HG03045 (cell line): ENCODE results near the gene PINLYP.
"Not testable (repeated sequence)": the region's sequence is repeated elsewhere in the genome, so short reads cannot be mapped to it uniquely, and the experiment has no call there.

Experiments
- ATAC-seq: cut with Tn5 transposase; IDR thresholded peaks from one replicate; pipeline ENCODE4 v1.9.1; 2021; ENCODE audit warnings: mild to moderate bottlenecking, moderate library complexity; ENCODE audit not compliant: unreplicated experiment

PINLYP gene

GRCh38 chr19:43547926-43548325 is 27.7 kb upstream of the PINLYP start:
- not testable (repeated sequence) for ATAC-seq

DNA sequence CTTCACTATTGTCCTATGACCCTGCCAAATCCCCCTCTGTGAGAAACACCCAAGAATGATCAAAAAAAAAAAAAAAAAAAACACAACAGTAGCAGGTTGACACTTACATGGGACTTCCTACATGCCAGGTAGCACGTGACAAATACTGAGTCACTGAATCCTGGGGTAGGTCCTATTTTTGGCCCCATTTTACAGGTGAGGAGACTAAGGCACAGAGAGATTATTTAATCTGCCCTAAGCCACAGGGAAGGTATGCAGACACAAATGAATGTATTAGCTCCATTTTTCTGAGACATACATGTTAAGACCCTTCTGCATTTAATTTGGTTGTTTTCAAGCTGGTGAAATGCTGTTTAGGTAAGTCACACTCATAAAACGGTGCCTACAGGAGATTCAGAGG is 26.9 kb upstream of the PINLYP start:
- no peak for ATAC-seq

DNA sequence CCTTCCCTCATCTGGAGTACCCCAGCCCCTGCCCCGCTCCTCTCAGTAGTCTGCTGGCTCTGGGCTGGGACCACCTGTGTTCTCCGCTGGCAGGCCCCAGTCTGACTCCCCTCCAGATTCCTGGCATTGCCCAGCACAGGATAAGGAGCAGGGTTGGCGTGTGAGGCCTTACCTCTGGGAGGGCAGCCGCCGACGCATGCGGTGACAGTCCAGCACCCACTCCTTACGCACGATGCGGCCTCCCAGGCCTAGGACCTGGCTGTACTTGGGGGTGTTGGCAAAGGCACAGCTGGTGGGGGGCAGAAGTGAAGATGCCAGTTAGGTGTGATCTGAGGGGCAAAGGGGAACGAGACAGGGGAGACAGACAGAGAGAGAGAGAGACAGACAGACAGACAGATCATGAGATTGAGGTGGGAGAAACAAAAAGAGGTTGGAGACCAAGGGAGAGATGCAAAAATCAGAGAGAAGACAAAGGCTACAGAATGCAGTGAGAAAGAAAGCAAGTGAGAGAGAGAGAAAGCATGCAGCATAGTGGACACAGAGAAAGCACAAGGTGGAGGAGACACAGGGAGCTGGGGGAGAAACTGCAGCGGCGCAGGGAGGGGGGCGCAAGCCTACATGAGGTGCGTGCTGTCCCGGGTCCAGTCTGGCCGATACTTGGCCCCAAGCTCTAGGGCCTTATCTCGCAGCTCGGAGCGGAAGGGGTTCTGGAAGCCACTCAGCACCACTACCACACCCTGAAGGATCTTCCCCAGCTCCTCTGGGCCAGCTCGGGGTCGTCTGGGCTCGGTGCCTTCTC is 24.0 kb upstream of the PINLYP start:
- no peak for ATAC-seq

DNA sequence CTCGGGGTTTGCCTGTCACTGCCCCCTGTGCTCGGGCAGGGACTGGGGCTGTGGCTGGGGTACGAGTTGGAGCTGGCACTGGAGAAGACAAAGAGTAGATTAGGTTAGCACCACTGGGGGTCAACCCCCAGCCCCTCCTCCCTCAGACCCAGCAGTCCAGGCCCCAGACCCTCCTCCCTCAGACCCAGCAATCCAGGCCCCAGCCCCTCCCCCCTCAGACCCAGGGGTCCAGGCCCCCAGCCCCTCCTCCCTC is 23.5 kb upstream of the PINLYP start:
- ATAC-seq = no peak

GRCh38 chr19:43552616-43553015 is 23.0 kb upstream of the PINLYP start:
- no peak for ATAC-seq

GRCh38 chr19:43553656-43554055 is 21.9 kb upstream of the PINLYP start:
- ATAC-seq = no peak

DNA sequence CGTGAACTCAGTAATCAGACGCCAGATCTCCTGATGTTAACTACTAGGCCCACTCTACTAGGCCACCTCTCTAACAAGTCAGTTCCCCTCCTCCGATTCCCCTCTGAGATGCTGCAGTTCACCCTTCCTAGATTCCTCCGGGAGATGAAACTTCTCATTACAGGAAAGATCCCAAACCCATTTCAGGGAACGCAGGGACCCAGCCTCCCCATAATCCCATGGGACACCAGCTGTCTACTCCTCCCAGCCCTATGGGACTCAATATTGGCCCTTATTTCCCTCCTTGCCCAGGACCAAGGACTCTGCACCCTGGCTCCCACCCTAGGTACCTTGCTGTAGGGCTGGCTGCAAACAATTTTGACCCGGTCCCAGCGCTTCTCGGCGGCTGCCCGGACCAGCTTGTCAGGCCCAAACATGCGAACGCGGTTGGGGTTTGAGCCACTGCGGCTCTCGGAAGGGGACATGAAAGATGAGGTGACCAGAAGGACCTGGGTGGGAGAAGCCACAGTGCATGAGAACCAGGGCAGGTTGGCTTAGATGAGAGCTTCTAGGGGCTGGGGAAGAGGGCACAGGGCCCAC is 21.2 kb upstream of the PINLYP start:
- no peak for ATAC-seq

DNA sequence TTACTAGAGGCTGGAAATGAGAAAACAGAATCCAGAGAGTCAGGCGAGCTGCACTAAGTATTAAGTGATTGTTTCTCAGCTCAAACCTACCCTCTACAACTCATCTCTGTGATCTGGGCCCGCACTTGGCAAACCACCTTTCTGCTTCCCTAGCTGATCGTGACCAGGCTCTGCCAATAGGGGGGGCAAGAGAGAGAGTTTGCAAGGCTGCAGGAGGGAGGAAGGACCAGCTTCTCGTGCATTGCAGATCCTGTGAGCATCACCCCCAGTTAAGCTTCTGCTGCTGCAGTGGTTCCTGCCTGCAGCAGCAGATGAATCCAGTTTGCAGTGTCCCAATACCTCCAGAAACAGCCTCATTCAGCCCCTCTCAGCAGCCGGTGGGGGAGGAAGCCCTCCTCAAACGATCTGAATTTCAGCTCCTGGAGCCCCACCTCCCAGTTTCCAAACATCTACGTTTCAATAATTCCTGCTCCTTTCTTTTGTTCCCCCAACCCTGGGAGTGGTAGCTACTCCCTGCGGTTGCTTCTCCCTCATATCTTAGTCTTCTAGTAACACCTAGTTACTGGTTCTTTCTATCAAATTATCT is 20.3 kb upstream of the PINLYP start:
- no peak for ATAC-seq

GRCh38 chr19:43560687-43561086 is 14.9 kb upstream of the PINLYP start:
- no peak for ATAC-seq

GRCh38 chr19:43561139-43561970 is 14.2 kb upstream of the PINLYP start:
- ATAC-seq = no peak

DNA sequence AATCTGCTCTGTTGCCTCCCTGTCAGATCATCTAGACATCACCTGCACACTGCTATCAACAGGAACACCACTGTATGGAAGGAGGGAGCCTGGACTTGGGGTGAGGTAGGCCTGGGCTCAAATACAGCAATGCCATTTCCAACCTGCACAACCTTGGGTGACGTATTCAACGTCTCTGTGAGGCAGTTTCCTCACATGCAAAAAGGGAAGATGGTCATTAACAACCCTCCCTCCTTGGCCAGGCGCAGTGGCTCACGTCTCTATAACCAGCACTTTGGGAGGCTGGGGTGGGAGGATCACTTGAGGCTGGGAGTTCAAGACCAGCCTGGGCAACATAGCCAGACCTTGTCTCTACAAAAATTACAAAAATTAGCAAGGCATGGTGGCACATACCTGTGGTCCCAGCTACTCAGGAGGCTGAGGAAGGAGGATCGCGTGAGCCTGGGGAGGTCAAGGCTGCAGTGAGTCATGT is 13.3 kb upstream of the PINLYP start:
- no peak for ATAC-seq

DNA sequence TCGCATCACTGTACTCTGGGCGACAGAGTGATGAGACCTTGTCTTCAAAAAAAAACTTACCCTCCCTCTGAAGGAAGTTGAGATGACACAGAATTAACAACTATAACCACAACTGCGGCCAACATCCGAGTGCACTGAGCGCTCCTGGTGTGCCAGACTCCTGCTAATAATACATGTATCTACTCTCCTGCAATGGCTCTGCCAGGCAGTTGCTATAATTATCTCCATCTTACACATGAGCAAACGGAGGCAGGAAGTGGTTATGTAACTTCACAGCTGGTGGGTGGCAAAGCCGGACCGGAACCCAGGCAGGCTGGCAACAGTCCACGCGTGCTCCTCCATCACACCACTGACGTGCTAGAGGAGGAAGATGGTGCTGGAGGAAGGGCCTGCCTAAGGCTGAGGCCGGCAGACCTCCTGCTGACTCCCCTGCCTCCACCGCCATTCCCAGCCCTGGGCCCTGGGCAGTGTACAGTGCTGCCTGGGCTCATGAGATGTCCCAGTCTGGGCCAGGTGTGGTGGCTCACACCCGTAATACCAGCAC is 12.8 kb upstream of the PINLYP start:
- ATAC-seq = no peak

DNA sequence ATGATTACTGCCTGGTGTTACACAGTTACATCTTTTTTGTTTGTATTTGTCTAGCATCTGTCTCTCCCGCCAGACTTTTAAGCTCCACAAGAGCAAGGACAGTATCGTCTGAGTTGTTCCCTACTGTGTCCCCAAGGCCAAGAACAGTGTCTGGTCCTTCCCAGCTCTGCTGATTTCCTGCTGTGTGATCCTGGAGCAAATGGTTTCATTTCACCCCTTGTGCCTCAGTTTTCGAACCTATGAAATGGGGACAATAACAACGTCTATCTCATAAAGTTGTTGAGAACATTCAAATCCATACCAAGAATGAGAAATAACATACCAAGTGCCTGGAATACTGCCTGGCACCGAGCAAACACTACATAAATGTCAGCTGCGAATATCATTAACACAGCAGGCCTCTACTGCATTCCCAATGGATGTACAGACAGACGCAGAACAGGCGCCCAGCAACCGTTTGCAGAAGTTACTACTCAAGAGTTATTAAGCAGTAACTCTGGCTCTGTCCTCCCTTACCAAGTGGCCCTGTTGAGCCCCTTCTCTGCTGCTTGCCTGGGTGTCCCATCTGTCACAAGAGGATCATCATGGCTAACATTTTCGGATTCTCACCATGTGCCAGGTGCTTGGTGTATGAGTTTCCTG is 11.7 kb upstream of the PINLYP start:
- ATAC-seq = no peak

DNA sequence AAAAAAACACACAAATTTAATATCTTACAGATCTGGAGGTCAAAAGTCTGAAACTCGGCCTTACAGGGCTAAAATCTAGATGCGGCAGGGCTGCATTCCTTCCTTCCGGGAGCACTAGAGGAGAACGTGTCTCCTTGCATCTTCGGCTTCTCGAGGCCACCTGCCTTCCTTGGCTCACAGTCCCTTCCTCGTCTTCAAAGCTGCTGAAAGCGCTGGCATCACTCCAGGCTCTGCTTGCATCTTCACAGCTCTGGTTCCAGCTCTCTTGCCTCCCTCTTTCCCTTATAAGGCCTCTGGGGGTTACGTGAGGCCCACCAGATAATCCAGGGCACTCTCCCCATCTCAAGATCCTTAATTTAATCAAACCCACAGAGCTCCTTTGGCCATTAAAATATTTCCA is 10.8 kb upstream of the PINLYP start:
- no peak for ATAC-seq

GRCh38 chr19:43569657-43570056 is 5.9 kb upstream of the PINLYP start:
- no peak for ATAC-seq

DNA sequence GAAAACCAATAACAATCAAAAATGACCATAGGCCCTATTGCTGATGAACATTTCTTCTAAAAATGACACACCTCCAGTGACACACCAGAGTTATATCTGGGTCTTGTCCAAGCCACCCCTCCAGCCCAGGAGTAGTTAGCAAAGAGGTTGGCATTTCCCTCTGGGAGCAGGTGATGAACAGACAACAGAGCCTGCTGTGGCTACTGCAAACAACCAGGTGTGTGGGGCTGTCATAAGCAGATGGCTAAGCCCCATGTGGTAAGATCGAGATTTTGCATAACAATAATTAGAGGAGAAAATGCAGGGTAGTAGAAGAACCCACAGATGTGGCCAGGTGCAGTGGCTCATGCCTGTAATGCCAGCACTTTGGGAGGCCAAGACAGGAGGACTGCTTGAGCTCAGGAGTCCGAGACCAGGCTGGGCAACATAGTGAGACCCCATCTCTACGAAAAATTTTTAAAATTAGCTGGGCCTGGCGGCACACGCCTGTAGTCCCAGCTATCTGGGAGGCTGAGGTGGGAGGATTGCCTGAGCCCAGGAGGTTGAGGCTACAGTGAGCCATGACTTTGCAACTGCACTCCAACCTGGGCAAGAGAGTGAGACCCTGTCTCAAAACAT is 5.3 kb upstream of the PINLYP start:
- ATAC-seq = no peak

DNA sequence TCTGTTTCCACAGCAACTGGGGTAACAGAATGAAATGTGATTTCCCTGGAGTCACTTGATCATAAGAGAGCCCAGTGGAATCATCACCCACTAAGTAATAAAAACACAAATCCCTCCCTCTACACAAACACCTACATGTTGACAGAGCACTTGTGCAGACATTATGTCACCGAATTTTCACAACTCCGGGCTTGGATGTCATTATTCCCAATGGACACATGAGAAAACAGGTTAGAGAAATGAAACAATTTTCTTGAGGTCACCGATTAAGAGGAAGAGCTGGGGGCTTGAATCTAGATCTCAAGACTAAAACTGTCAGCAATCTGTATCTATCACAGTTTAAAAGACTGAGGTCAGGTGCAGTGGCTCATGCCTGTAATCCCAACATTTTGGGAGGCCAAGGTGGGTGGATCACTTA is 3.4 kb upstream of the PINLYP start:
- ATAC-seq = no peak

GRCh38 chr19:43574424-43575155 is 1.0 kb upstream of the PINLYP start:
- ATAC-seq = no peak

DNA sequence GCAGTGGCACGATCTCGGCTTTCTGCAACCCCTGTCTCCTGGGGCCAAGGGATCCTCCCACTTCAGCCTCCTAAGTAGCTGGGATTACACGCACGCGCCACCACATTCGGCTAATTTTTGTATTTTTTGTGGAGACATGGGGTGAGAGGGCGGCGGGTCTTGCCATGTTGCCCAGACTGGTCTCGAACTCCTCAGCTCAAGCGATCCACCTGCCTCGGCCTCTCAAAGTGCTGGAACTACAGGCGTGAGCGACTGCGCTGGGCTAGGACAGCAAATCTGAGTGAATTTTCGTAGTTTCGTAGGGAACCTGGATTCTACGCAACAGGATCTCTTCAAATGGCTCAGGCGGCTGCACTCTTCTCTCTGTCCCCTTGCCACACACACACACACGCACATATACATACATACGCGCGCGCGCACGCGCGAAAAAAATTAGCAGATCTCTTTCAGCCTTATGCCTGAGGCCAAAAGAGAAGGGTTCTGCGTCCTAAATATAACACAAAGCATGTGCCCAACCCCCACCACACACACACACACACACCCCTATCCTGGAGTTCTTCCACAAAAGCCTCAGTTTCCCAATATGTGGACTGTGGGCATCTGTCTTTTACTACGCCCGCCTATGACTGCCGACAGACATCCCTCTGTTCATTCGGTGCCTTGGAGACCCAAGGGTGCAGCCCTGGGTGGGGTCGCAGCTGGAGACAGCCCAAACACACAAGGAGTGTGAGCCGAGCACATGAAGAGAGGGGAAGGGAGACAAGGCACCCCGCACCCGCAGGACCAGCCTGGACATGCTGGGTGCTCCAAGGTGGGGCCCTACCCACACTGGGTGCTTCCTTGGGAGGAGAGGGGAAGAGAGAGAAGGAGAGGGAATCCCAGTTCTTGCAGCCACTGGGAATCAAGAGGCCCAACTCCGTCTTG is 616 bp downstream of the PINLYP start:
- no peak for ATAC-seq
